HFFc6 (cell line): Measurements from ENCODE around the gene MCC. TPM values are rescaled to one million over a fixed set of nuclear protein-coding genes. Genes with fewer than 3 reads are reported as not detected.

Experiments
- DNase-seq: peaks from one replicate; pipeline ENCODE4 v3.0.0-alpha.2; 2018
- H3K27ac Mint-ChIP-seq: 2 replicates; pipeline ENCODE4 v1.8.0; 2020; ENCODE audit warnings: mild to moderate bottlenecking, mixed read lengths
- H3K27me3 Mint-ChIP-seq: 2 replicates; pipeline ENCODE4 v1.8.0; 2021; ENCODE audit warnings: mild to moderate bottlenecking, moderate library complexity, mixed read lengths; ENCODE audit not compliant: insufficient read depth
- H3K36me3 Mint-ChIP-seq: 2 replicates; pipeline ENCODE4 v1.8.0; 2021; ENCODE audit warnings: low read depth, mixed read lengths
- H3K4me1 Mint-ChIP-seq: 2 replicates; pipeline ENCODE4 v1.8.0; 2020; ENCODE audit warnings: low read depth, mixed read lengths
- H3K4me3 Mint-ChIP-seq: 2 replicates; pipeline ENCODE4 v1.8.0; 2020; ENCODE audit warnings: mild to moderate bottlenecking, moderate library complexity, mixed read lengths
- H3K9me3 Mint-ChIP-seq: 2 replicates; pipeline ENCODE4 v1.8.0; 2020; ENCODE audit warnings: mild to moderate bottlenecking, mixed read lengths
- total RNA-seq, 6 experiments: library from RNA; stranded (reverse); fragmentation: NEBNext Ultra II Directional; extraction: Animal tissue kit (Norgen Biotek cat#: 25700); gene quantifications; 2 replicates in 1 of 6; 3 replicates in 5 of 6; pipeline ENCODE4 v1.2.3, GENCODE V29; 2021
- TF ChIP-seq, protein P1 (sequence below): fragments of 200-600 bp; sonication (generic); IDR thresholded peaks from 2 replicates; pipeline ENCODE4 v1.5.0; 2021; ENCODE audit warnings: antibody characterized with exemption, mild to moderate bottlenecking

MCC gene
- total RNA-seq, 6 experiments from 2014 or later: 2.5 to 4.9 (median 3.0) TPM

DNA sequence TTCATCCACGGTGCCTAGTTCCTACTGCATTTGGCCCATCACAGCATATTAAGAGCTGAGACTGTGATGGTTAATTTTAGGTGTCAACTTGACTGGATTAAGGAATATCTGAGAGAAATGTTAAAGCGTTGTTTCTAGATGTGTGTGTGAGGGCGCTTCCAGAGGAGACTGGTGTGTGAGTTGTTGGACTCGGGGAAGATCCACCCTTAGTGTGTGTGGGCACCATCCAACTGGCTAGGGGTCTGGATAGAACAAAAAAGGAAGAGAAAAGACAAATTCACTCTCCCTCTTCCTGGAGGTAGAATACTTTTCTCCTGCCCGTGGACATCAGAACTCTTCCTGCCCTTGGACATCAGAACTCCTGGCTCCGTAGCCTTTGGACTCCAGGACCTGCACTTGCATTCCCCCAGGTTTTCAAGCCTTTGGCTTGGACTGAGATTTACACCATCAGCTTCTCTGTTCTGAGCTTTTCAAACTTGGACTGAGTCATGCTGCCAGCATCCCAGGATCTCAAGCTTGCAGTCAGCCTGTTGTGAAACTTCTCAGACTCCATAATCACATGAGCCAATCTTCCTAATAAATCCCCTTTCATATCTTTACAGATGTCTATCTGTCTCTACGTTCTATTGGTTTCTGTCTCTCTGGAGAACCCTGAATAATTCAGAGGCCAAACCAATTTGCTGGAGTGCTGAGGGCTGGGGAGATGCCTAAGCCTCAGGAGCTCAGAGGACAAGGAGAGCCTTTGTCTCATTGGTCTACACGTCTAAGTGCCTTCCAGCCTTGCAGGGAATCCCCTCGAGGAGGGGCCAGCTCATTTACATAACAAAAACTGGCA is 347.2 kb downstream of the MCC start:
- H3K9me3 Mint-ChIP-seq: no peaks in the 10 kb centered on the region
- TF ChIP-seq, protein P1, sequence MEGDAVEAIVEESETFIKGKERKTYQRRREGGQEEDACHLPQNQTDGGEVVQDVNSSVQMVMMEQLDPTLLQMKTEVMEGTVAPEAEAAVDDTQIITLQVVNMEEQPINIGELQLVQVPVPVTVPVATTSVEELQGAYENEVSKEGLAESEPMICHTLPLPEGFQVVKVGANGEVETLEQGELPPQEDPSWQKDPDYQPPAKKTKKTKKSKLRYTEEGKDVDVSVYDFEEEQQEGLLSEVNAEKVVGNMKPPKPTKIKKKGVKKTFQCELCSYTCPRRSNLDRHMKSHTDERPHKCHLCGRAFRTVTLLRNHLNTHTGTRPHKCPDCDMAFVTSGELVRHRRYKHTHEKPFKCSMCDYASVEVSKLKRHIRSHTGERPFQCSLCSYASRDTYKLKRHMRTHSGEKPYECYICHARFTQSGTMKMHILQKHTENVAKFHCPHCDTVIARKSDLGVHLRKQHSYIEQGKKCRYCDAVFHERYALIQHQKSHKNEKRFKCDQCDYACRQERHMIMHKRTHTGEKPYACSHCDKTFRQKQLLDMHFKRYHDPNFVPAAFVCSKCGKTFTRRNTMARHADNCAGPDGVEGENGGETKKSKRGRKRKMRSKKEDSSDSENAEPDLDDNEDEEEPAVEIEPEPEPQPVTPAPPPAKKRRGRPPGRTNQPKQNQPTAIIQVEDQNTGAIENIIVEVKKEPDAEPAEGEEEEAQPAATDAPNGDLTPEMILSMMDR: no peak

DNA sequence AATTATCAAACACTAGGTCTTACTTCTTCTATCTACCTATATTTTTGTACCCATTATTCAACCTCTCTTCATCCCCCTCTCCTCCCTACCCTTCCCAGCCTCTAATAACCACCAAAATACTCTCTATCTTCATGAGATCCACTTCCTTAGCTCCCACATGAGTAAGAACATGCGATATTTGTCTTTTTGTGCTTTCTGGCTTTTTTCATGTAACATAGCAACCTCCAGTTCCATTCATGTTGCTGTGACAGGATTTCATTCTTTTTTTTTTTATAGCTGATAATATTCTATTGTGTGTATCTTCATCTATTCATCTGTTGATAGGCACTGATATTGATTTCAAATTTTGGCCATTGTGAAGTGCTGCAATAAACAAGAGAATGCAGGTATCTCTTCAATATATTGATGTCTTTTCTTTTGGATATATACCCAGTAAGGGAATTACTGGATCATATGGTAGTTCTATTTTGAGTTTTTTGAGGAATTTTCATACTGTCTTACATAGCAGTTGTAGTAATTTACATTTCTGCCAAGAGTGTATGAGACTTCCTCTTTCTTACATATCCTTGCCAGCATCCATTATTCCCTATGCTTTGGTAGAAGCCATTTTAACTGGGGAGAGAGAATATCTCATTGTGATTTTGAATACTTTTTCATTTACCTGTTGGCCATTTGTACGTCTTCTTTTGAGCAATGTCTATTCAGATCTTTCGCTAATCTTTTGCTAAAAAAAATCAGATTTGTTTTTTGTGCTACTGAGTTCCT is 354.9 kb downstream of the MCC start:
- Mint-ChIP-seq H3K9me3 (no peaks in the 10 kb centered on the region), H3K4me3 (no peak overlapping the region), H3K27ac (no peak overlapping the region), H3K27me3 (peaks cover 4% of the 10 kb centered on the region; the same call in 1 of the 2 replicates), H3K36me3 (no peaks in the 10 kb centered on the region), H3K4me1 (no peaks in the 10 kb centered on the region)
- DNase-seq: no peak
- TF ChIP-seq, protein P1: no peak

More for the DNA sequence above, 347.2 kb downstream of the MCC start:
- Mint-ChIP-seq H3K27me3 (peaks cover 3% of the 10 kb centered on the region; the same call in 1 of the 2 replicates), H3K4me1 (peaks cover 29% of the 10 kb centered on the region), H3K4me3 (peak overlapping the region; percentile 19; the same call in 1 of the 2 replicates), H3K36me3 (no peaks in the 10 kb centered on the region), H3K27ac (peak overlapping the region; percentile 38; the same call in 1 of the 2 replicates)
- DNase-seq: peak; percentile 87

DNA sequence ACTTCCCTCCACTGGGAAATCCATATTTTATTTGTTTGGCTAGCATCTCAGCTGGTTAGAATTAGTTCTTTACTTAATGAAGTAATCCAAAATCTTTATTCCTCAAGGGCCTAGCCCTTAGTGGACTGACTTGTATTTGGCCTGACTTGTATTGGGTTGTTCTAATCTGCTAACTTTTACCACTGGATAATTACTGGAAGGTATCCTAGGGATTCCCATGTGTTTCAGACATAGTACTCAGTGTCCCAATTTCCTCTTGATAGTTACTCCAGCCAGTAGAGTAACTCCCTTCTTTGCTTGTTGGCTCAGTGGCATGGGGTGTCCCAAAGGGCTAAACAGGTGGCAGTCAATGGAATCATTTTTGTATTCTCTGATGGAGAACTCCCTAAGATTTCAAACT is 355.7 kb downstream of the MCC start:
- TF ChIP-seq, protein P1: no peak
- Mint-ChIP-seq H3K9me3 (no peaks in the 10 kb centered on the region), H3K36me3 (no peaks in the 10 kb centered on the region), H3K4me1 (no peaks in the 10 kb centered on the region), H3K27me3 (peaks cover 6% of the 10 kb centered on the region; the same call in 1 of the 2 replicates), H3K27ac (no peak overlapping the region), H3K4me3 (no peak overlapping the region)
- no peak for DNase-seq

DNA sequence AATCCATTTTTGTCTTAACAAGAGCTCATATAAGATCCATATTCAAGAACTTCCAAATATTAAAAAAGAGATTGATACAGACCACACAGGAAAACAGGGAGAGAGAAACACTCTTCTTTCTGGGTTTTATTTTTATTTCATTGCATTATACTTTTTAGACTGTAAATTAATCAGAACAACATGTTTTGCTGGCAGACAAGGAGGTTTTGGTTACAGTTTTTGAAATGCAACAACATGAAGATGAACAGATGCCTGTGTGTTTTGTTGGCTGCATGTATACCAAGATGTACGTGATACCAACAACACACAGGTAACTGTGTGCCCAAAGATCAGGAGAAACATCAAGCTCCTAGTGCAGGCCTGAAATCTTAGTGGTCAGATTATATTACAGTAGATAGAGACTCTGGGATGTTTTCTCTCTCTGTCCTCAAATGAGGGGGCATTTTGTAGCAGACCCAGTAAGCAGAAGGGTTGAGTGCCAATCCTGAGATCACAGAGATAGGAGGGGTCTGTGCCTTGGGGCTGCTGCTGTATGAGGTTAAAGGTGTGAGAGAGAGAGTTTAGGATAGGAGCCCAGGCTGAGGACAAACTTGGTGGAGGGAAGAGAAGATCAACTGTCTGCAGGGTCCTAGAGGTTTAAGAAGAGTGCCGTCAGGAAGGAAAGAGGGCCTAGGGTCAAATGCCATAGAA is 359.5 kb downstream of the MCC start:
- TF ChIP-seq, protein P1: no peak
- no peak for DNase-seq
- Mint-ChIP-seq H3K4me3 (no peak overlapping the region), H3K9me3 (no peaks in the 10 kb centered on the region), H3K27me3 (peaks cover 8% of the 10 kb centered on the region), H3K36me3 (no peaks in the 10 kb centered on the region), H3K4me1 (no peaks in the 10 kb centered on the region), H3K27ac (no peak overlapping the region)

DNA sequence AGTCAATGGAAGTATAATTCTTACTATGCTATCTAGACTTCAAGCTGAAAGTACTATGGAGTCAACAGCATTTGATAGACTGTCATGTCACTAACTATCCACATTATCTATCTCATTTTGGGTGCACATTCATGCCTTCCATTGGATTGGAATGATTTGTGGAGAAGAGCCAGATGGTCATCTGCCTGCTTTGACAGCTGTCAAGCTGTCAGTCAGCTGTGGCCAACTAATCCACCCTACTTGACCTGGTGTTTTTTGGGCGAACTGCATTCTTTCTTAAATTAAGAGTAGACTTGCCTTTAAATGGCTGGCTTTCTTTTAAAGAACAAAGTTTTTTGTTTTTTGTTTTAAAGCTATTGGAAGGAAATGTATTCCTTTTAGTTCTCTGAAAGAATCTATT is 360.2 kb downstream of the MCC start:
- DNase-seq: no peak
- Mint-ChIP-seq H3K27ac (no peak overlapping the region), H3K9me3 (no peaks in the 10 kb centered on the region), H3K4me3 (no peak overlapping the region), H3K36me3 (no peaks in the 10 kb centered on the region), H3K27me3 (peaks cover 8% of the 10 kb centered on the region), H3K4me1 (no peaks in the 10 kb centered on the region)
- TF ChIP-seq, protein P1: no peak
